Neuronal stem cell (in vitro differentiated cells): ENCODE data around the gene FBXL19.

Source experiments
- DNase-seq: peaks from one replicate; pipeline ENCODE4 v3.0.0-alpha.2; 2013; ENCODE audit warnings: low spot score
- H2AFZ ChIP-seq: one replicate; pipeline ENCODE4 v1.6.1; 2013; ENCODE audit warnings: mild to moderate bottlenecking, low read length, inconsistent platforms
- H2AK5ac ChIP-seq: 2 replicates; pipeline ENCODE4 v1.6.1; 2013; ENCODE audit warnings: low read depth, mild to moderate bottlenecking, inconsistent platforms, low read length, moderate library complexity, mixed read lengths
- H2BK120ac ChIP-seq: 2 replicates; pipeline ENCODE4 v1.6.1; 2013; ENCODE audit warnings: low read depth, mild to moderate bottlenecking, inconsistent platforms, low read length, moderate library complexity, mixed read lengths
- H2BK12ac ChIP-seq: one replicate; pipeline ENCODE4 v1.6.1; 2013; ENCODE audit warnings: low read length, inconsistent platforms
- H2BK15ac ChIP-seq: 2 replicates; pipeline ENCODE4 v1.6.1; 2013; ENCODE audit warnings: mild to moderate bottlenecking, low read length, inconsistent platforms, mixed read lengths
- H2BK5ac ChIP-seq: one replicate; pipeline ENCODE4 v1.6.1; 2013; ENCODE audit warnings: inconsistent platforms, mild to moderate bottlenecking, low read length, moderate library complexity
- H3K14ac ChIP-seq: one replicate; pipeline ENCODE4 v1.6.1; 2013; ENCODE audit warnings: low read length, inconsistent platforms
- H3K18ac ChIP-seq: 2 replicates; pipeline ENCODE4 v1.6.1; 2013; ENCODE audit warnings: low read length, inconsistent platforms
- H3K23ac ChIP-seq: 2 replicates; pipeline ENCODE4 v1.6.1; 2013; ENCODE audit warnings: low read depth, mild to moderate bottlenecking, mixed read lengths, low read length, inconsistent platforms; ENCODE audit not compliant: poor library complexity
- H3K27ac ChIP-seq: replicated peaks from 3 replicates; pipeline ENCODE4 v1.5.1; 2013; ENCODE audit warnings: low read length, inconsistent platforms
- H3K27me3 ChIP-seq, 3 experiments: 2 replicates each; pipeline ENCODE4 v1.6.1; 2013; ENCODE audit warnings: low read length in 3 of 3, mild to moderate bottlenecking in 2 of 3, inconsistent platforms in 1 of 3, low read depth in 1 of 3, mixed read lengths in 1 of 3, moderate library complexity in 1 of 3; ENCODE audit not compliant: control insufficient read depth in 3 of 3, insufficient read depth in 3 of 3
- H3K36me3 ChIP-seq, 2 donors: replicated peaks in 1 of 2; 2 replicates each; pipeline ENCODE4 v1.6.1; 2013; ENCODE audit warnings: low read length in 2 of 2; ENCODE audit not compliant: control insufficient read depth in 2 of 2, insufficient read depth in 2 of 2
- H3K4ac ChIP-seq: 2 replicates; pipeline ENCODE4 v1.6.1; 2013; ENCODE audit warnings: inconsistent platforms, mild to moderate bottlenecking, low read length, moderate library complexity
- H3K4me1 ChIP-seq, 2 donors: 1 replicate in 1 of 2; 2 replicates in 1 of 2; pipeline ENCODE4 v1.6.1; 2013; ENCODE audit warnings: low read length in 2 of 2, low read depth in 1 of 2; ENCODE audit not compliant: control insufficient read depth in 2 of 2, insufficient read depth in 1 of 2
- H3K4me2 ChIP-seq: one replicate; pipeline ENCODE4 v1.6.1; 2013; ENCODE audit warnings: mild to moderate bottlenecking, low read length, inconsistent platforms; ENCODE audit not compliant: insufficient read depth, poor library complexity, severe bottlenecking
- H3K4me3 ChIP-seq, 2 donors: 2 replicates each; pipeline ENCODE4 v1.5.1; 2013; ENCODE audit warnings: low read length in 2 of 2, mild to moderate bottlenecking in 2 of 2, inconsistent platforms in 1 of 2, moderate library complexity in 1 of 2
- H3K79me1 ChIP-seq: one replicate; pipeline ENCODE4 v1.6.1; 2013; ENCODE audit warnings: low read depth, mild to moderate bottlenecking, inconsistent platforms, low read length, moderate library complexity
- H3K9ac ChIP-seq: one replicate; pipeline ENCODE4 v1.6.1; 2013; ENCODE audit warnings: mild to moderate bottlenecking, low read depth, low read length, inconsistent platforms; ENCODE audit not compliant: poor library complexity
- H3K9me3 ChIP-seq, 2 donors: replicated peaks in 1 of 2; 2 replicates each; pipeline versions ENCODE3 to v1.6.1; 2013; ENCODE audit warnings: low read length in 2 of 2, mild to moderate bottlenecking in 2 of 2, inconsistent platforms in 1 of 2, low read depth in 1 of 2, mixed read lengths in 1 of 2, moderate library complexity in 1 of 2; ENCODE audit not compliant: control insufficient read depth in 2 of 2, insufficient read depth in 1 of 2
- H4K8ac ChIP-seq: one replicate; pipeline ENCODE4 v1.6.1; 2013; ENCODE audit warnings: low read depth, mild to moderate bottlenecking, inconsistent platforms, low read length, moderate library complexity
- H4K91ac ChIP-seq: one replicate; pipeline ENCODE4 v1.6.1; 2013; ENCODE audit warnings: low read length, low read depth, mild to moderate bottlenecking, inconsistent platforms; ENCODE audit not compliant: poor library complexity
- WGBS, 2 donors: extraction: QIAGEN DNeasy Blood & Tissue Kit; methylation state at CpG; one replicate each; pipeline ENCODE4 v1.1.7; 2013; ENCODE audit warnings: missing lambda C conversion rate in 2 of 2, mixed read lengths in 1 of 2; ENCODE audit not compliant: insufficient read length in 2 of 2, insufficient replicate concordance in 1 of 2; ENCODE audit errors: extremely low coverage in 2 of 2; 5-methylcytosine and 5-hydroxymethylcytosine counted together

Gene FBXL19

DNA sequence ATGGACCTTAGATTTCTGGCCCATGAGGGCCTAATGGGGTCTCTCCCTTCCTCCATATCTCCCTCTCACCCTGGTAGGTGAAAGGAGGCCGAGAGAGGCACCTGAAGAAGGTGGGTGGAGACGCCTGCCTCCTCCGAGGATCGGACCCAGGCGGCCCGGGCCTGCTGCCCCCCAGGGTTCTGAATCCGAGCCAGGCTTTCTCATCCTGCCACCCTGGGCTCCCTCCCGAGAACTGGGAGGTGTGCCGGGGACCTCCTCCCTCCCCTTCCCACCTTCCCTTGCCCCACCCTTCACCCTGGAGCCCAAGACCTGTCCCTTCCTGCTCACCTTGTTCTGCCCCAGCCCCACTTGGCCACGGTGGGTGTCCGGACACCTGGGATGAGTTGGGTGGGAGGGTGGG, 5.0 kb downstream of the FBXL19 start:
- Histone ChIP-seq H3K27me3 (no peaks in the 10 kb centered on the region), H3K4me2 (no peak overlapping the region), H2BK12ac (no peak overlapping the region), H3K27ac (no peak overlapping the region), H2AK5ac (no peak overlapping the region), H2BK120ac (no peak overlapping the region), H4K8ac (no peak overlapping the region), H3K18ac (no peak overlapping the region), H3K9me3 (no peaks in the 10 kb centered on the region), H3K4me3 (no peak overlapping the region), H4K91ac (no peak overlapping the region), H3K36me3 (peaks cover 47 to 73% of the 10 kb centered on the region in 2 donors), H3K23ac (no peak overlapping the region), H3K79me1 (peaks cover 12% of the 10 kb centered on the region), H2BK15ac (no peak overlapping the region), H2BK5ac (no peak overlapping the region), H3K14ac (no peak overlapping the region), H3K4ac (no peak overlapping the region), H3K9ac (no peak overlapping the region), H3K4me1 (peaks cover 5 to 6% of the 10 kb centered on the region in 2 donors), H2AFZ (no peak overlapping the region)
- DNase-seq = no peak
- no CpG with 5 or more reads among the region's 11 CpGs for WGBS, 2 donors

DNA sequence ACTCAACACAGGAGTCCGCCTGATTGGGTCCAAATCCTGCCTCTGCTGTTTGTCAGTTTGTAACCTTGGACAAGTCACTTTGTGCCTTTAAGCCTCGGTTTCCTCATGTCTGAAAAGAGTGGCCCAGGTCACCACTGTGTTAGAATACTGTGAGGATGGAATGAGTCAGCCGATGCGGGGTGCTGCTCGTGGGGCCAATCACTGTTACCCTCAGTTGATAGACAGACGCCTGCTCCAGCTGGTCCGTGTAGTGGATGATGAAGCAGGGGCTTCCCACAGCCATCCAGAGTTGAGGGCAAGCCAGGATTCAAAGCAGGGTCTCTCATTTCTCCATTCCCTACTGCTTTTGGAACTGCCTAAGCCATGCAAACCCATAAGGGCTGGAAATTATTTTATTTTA, 5.8 kb downstream of the FBXL19 start:
- Histone ChIP-seq H3K27me3 (no peaks in the 10 kb centered on the region), H3K27ac (no peak overlapping the region), H3K18ac (no peak overlapping the region), H3K4me3 (no peak overlapping the region), H2BK5ac (no peak overlapping the region), H3K4ac (no peak overlapping the region), H2AK5ac (no peak overlapping the region), H3K9me3 (no peaks in the 10 kb centered on the region), H2BK120ac (no peak overlapping the region), H3K9ac (no peak overlapping the region), H2BK12ac (no peak overlapping the region), H3K4me1 (peaks cover 5 to 6% of the 10 kb centered on the region in 2 donors), H3K4me2 (no peak overlapping the region), H2AFZ (no peak overlapping the region), H3K36me3 (peaks cover 47 to 80% of the 10 kb centered on the region in 2 donors), H4K91ac (no peak overlapping the region), H3K14ac (no peak overlapping the region), H4K8ac (no peak overlapping the region), H3K23ac (no peak overlapping the region), H3K79me1 (peaks cover 12% of the 10 kb centered on the region), H2BK15ac (no peak overlapping the region)
- WGBS, 2 donors = no CpG with 5 or more reads among the region's 7 CpGs
- DNase-seq = no peak

DNA sequence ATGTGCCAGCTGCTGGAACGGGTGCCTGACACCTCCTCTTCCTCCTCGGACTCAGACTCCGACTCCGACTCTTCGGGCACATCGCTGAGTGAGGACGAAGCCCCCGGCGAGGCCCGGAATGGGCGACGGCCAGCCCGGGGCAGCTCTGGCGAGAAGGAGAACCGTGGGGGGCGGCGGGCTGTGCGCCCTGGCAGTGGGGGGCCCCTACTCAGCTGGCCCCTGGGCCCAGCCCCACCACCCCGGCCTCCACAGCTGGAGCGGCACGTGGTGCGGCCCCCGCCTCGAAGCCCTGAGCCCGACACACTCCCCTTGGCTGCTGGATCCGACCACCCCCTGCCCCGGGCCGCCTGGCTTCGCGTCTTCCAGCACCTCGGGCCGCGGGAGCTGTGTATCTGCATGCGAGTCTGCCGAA, 6.8 kb downstream of the FBXL19 start:
- Histone ChIP-seq H3K27me3 (no peaks in the 10 kb centered on the region), H2BK120ac (no peak overlapping the region), H3K4me3 (no peak overlapping the region), H3K18ac (no peak overlapping the region), H2BK5ac (no peak overlapping the region), H3K4ac (no peak overlapping the region), H4K8ac (no peak overlapping the region), H3K27ac (no peak overlapping the region), H3K4me2 (no peak overlapping the region), H2AFZ (no peak overlapping the region), H3K9ac (no peak overlapping the region), H3K36me3 (peaks cover 53 to 85% of the 10 kb centered on the region in 2 donors), H4K91ac (no peak overlapping the region), H3K4me1 (peaks cover under 1 to 2% of the 10 kb centered on the region in 2 donors), H3K14ac (no peak overlapping the region), H2BK12ac (no peak overlapping the region), H2BK15ac (no peak overlapping the region), H3K79me1 (peaks cover 12% of the 10 kb centered on the region), H2AK5ac (no peak overlapping the region), H3K23ac (no peak overlapping the region), H3K9me3 (no peaks in the 10 kb centered on the region)
- WGBS, 2 donors = no CpG with 5 or more reads among the region's 35 CpGs
- no peak for DNase-seq

DNA sequence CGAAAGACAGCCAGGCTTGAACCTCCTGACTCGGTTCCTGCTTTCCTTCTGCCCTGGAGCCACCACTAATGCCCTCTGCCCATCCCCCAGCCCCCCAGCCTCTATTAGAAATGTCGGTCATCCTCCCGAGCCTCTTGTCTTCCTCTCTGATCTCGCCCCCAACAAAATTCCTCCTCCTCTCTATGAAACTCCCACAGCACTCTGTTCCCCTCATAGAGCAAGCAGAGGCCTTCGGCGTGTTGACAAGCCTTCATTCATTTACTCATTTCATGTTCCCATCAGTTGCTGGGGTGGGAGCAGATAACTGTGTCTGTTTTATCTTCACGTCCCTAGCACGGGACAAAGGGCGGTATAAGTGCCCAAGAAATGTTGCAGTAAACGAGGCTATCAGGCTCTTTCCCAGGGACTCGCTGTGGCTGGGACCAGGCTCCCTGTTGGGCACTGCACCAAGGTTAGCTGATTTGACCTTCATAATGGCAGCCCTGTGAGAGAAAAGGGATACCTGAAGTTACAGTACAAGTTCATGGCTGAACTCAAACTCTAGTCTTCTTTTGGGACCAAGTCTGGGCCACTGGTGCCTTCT, 7.8 kb downstream of the FBXL19 start:
- Histone ChIP-seq H3K18ac (no peak overlapping the region), H3K4me2 (no peak overlapping the region), H3K14ac (no peak overlapping the region), H3K27ac (no peak overlapping the region), H3K4ac (no peak overlapping the region), H2BK12ac (no peak overlapping the region), H3K23ac (no peak overlapping the region), H2AK5ac (no peak overlapping the region), H2BK120ac (no peak overlapping the region), H3K4me1 (peaks cover 0 to 2% of the 10 kb centered on the region in 2 donors), H2BK15ac (no peak overlapping the region), H4K8ac (no peak overlapping the region), H3K27me3 (no peaks in the 10 kb centered on the region), H3K9ac (no peak overlapping the region), H2BK5ac (no peak overlapping the region), H3K4me3 (no peak overlapping the region), H4K91ac (no peak overlapping the region), H2AFZ (no peak overlapping the region), H3K9me3 (no peaks in the 10 kb centered on the region), H3K36me3 (peaks cover 59 to 87% of the 10 kb centered on the region in 2 donors), H3K79me1 (peaks cover 10% of the 10 kb centered on the region)
- WGBS, 2 donors = no CpG with 5 or more reads among the region's 12 CpGs
- DNase-seq = no peak
